ENCODE data around the gene MBD3. TPM values are rescaled to one million over a fixed set of nuclear protein-coding genes. Genes with fewer than 3 reads are reported as not detected.

Gene MBD3
- total and polyA plus RNA-seq, 2 donors (not counting 1 experiment from before 2014, with no cell fraction given), result 19.8 to 85.2 TPM

- Histone ChIP-seq H2AFZ (ENCODE audit: low read length) (no peak overlapping the region), H3K27ac (ENCODE audit: insufficient read depth, low read length) (no peak overlapping the region), H3K9me3 (ENCODE audit: control insufficient read depth, insufficient read depth, low read depth, low read length) (no peaks in the 10 kb centered on the region), H3K4me2 (ENCODE audit: extremely low read depth, insufficient read depth, low read length) (no peak overlapping the region), H4K20me1 (ENCODE audit: control insufficient read depth, extremely low read depth, insufficient read depth, low read length) (no peaks in the 10 kb centered on the region), H3K27me3 (ENCODE audit: control insufficient read depth, insufficient read depth, low read length) (no peaks in the 10 kb centered on the region), H3K79me2 (ENCODE audit: control insufficient read depth, insufficient read depth, low read length) (peaks cover 6% of the 10 kb centered on the region), H3K9ac (ENCODE audit: insufficient read depth, low read length) (no peak overlapping the region), H3K36me3 (ENCODE audit: control insufficient read depth, insufficient read depth, low read length) (peaks cover 13% of the 10 kb centered on the region), H3K4me1 (ENCODE audit: control insufficient read depth, extremely low read depth, insufficient read depth, low read length) (no peaks in the 10 kb centered on the region), H3K4me3 (replicated peaks in 1 of 4; ENCODE audit: control extremely low read depth in 1 of 4, insufficient read depth in 1 of 4, low read depth in 3 of 4, low read length in 4 of 4) (no peak overlapping the region)
- DNase-seq (ENCODE audit: low read depth in 2 of 2), result no peak
- TF ChIP-seq CTCF (conservative IDR thresholded peaks at IDR 0.05 in 1 of 2, IDR thresholded peaks at IDR 0.05 in 1 of 2; ENCODE audit: low read depth in 1 of 2, low read length in 2 of 2) (no peak), EZH2 (IDR thresholded peaks at IDR 0.05; ENCODE audit: low read length, missing control alignments) (no peak)
These were observed 40.0 kb upstream of the MBD3 start for GRCh38 chr19:1632462-1633268.

- peaks cover 2% of the 10 kb centered on the region for H3K79me2 ChIP-seq (ENCODE audit: control insufficient read depth, insufficient read depth, low read length)
- H3K27ac ChIP-seq (ENCODE audit: insufficient read depth, low read length), result no peak overlapping the region
- H4K20me1 ChIP-seq (ENCODE audit: control insufficient read depth, extremely low read depth, insufficient read depth, low read length), result no peaks in the 10 kb centered on the region
These were observed 39.0 kb upstream of the MBD3 start for GRCh38 chr19:1631557-1632100.

More at GRCh38 chr19:1631557-1632100, 39.0 kb upstream of the MBD3 start:
- Histone ChIP-seq H3K36me3 (ENCODE audit: control insufficient read depth, insufficient read depth, low read length) (peaks cover 13% of the 10 kb centered on the region), H3K9me3 (ENCODE audit: control insufficient read depth, insufficient read depth, low read depth, low read length) (no peaks in the 10 kb centered on the region), H3K4me2 (ENCODE audit: extremely low read depth, insufficient read depth, low read length) (no peak overlapping the region), H2AFZ (ENCODE audit: low read length) (no peak overlapping the region), H3K9ac (ENCODE audit: insufficient read depth, low read length) (no peak overlapping the region), H3K4me3 (replicated peaks in 1 of 4; ENCODE audit: control extremely low read depth in 1 of 4, insufficient read depth in 1 of 4, low read depth in 3 of 4, low read length in 4 of 4) (no peak overlapping the region), H3K4me1 (ENCODE audit: control insufficient read depth, extremely low read depth, insufficient read depth, low read length) (no peaks in the 10 kb centered on the region), H3K27me3 (ENCODE audit: control insufficient read depth, insufficient read depth, low read length) (no peaks in the 10 kb centered on the region)
- TF ChIP-seq CTCF (conservative IDR thresholded peaks at IDR 0.05 in 1 of 2, IDR thresholded peaks at IDR 0.05 in 1 of 2; ENCODE audit: low read depth in 1 of 2, low read length in 2 of 2) (no peak), EZH2 (IDR thresholded peaks at IDR 0.05; ENCODE audit: low read length, missing control alignments) (no peak)
- DNase-seq (ENCODE audit: low read depth in 2 of 2), result no peak

Data from fibroblast of lung (primary cell).